ENCODE data around the gene CD44.

DNA sequence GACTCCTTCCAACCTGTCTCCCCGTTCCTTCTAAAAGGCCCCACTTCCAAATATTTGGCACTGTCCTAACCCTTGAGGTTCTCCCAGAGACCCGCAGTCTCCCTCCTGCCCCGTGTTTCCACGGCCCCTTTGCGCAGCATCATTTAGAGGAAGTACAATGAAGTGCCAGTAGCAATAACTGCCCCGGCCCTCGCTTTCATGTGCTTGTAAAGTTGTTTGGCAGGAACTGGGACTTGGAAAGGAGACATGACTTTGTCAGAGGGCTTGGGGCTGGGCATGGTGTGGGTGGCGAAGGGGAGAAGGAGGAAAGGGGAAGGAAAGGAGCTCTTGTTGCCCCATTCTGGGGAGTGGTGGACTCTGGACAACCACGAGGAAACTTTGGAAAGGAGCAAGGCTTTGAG is 2.6 kb downstream of the CD44 start:
- no peak for TF ChIP-seq EZH2 (IDR thresholded peaks at IDR 0.05)
- TF ChIP-seq POLR2AphosphoS5 (IDR thresholded peaks at IDR 0.05; ENCODE audit: borderline replicate concordance, low read depth, low read length) = no peak

Data from SK-N-MC (cell line).